Tibial nerve (tissue), 4 donors: ENCODE results near the gene OGFR.

Experiments used
- CTCF ChIP-seq, 5 experiments: fragments of 200-600 bp in 3 of 5; fragments of 450-650 bp in 2 of 5; sonication (generic) in 3 of 5; IDR thresholded peaks; one replicate each; pipeline ENCODE4 v1.5.1; 2016 to 2019; ENCODE audit warnings: antibody characterized with exemption in 5 of 5, mild to moderate bottlenecking in 3 of 5, moderate library complexity in 2 of 5
- EP300 ChIP-seq, 2 donors: sonication (generic); formaldehyde crosslinking; IDR thresholded peaks; one replicate each; pipeline ENCODE4 v1.6.1; 2017; ENCODE audit warnings: antibody characterized with exemption in 2 of 2, mild to moderate bottlenecking in 1 of 2
- POLR2A ChIP-seq, 2 donors: fragments of 450-650 bp; IDR thresholded peaks; one replicate each; pipeline ENCODE4 v1.6.1; 2017; ENCODE audit warnings: antibody characterized with exemption in 2 of 2, mild to moderate bottlenecking in 2 of 2, moderate library complexity in 2 of 2

- TF ChIP-seq CTCF (IDR thresholded peaks at IDR 0.05): no peak
- peak; percentile 18 to 75 for TF ChIP-seq POLR2A (IDR thresholded peaks at IDR 0.05)
- peak in 1 of 2 donors; percentile 92 for TF ChIP-seq EP300 (IDR thresholded peaks at IDR 0.05)
Observed at GRCh38 chr20:62804627-62805154, at the start of gene OGFR.
